ENCODE data around the gene NUP54. TPM values are rescaled to one million over a fixed set of nuclear protein-coding genes. Genes with fewer than 3 reads are reported as not detected.

The NUP54 gene
- total and polyA plus RNA-seq, 2 donors (not counting 1 experiment from before 2014, with no cell fraction given) = 49.3 to 55.5 TPM

DNA sequence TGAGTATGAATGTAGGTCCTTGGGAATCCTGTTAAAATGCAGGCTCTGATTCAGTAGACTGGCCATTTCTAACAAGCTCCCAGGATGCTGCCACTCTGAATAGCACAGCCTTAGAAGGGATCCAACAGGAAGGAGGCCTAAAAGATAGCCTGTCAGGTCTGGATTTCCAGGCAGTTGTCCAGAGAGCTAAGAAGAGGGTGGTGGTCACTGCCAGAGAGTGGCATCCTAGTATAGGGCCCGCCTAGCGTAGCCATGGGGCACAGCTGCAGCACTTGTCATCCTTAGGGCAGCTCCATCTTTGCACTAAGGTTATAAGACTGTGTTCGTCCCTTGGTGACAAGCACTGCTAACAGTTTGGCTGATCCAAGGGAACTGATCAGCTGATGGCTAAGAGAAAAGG is 20.5 kb upstream of the NUP54 start:
- Histone ChIP-seq H3K27ac (ENCODE audit: insufficient read depth, low read length) (no peak overlapping the region), H3K4me3 (replicated peaks in 1 of 4; ENCODE audit: control extremely low read depth in 1 of 4, insufficient read depth in 1 of 4, low read depth in 3 of 4, low read length in 4 of 4) (no peak overlapping the region), H3K79me2 (ENCODE audit: control insufficient read depth, insufficient read depth, low read length) (no peaks in the 10 kb centered on the region), H3K4me2 (ENCODE audit: extremely low read depth, insufficient read depth, low read length) (no peak overlapping the region), H3K4me1 (ENCODE audit: control insufficient read depth, extremely low read depth, insufficient read depth, low read length) (no peaks in the 10 kb centered on the region), H2AFZ (ENCODE audit: low read length) (no peak overlapping the region), H3K9ac (ENCODE audit: insufficient read depth, low read length) (no peak overlapping the region), H4K20me1 (ENCODE audit: control insufficient read depth, extremely low read depth, insufficient read depth, low read length) (no peaks in the 10 kb centered on the region), H3K27me3 (ENCODE audit: control insufficient read depth, insufficient read depth, low read length) (no peaks in the 10 kb centered on the region), H3K9me3 (ENCODE audit: control insufficient read depth, insufficient read depth, low read depth, low read length) (no peaks in the 10 kb centered on the region), H3K36me3 (ENCODE audit: control insufficient read depth, insufficient read depth, low read length) (peaks cover 4% of the 10 kb centered on the region)
- no peak for DNase-seq (ENCODE audit: low read depth in 2 of 2)
- TF ChIP-seq, protein P1, sequence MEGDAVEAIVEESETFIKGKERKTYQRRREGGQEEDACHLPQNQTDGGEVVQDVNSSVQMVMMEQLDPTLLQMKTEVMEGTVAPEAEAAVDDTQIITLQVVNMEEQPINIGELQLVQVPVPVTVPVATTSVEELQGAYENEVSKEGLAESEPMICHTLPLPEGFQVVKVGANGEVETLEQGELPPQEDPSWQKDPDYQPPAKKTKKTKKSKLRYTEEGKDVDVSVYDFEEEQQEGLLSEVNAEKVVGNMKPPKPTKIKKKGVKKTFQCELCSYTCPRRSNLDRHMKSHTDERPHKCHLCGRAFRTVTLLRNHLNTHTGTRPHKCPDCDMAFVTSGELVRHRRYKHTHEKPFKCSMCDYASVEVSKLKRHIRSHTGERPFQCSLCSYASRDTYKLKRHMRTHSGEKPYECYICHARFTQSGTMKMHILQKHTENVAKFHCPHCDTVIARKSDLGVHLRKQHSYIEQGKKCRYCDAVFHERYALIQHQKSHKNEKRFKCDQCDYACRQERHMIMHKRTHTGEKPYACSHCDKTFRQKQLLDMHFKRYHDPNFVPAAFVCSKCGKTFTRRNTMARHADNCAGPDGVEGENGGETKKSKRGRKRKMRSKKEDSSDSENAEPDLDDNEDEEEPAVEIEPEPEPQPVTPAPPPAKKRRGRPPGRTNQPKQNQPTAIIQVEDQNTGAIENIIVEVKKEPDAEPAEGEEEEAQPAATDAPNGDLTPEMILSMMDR (conservative IDR thresholded peaks at IDR 0.05 in 1 of 2, IDR thresholded peaks at IDR 0.05 in 1 of 2; ENCODE audit: low read depth in 1 of 2, low read length in 2 of 2) = no peak
- TF ChIP-seq EZH2 (IDR thresholded peaks at IDR 0.05; ENCODE audit: low read length, missing control alignments) = no peak

DNA sequence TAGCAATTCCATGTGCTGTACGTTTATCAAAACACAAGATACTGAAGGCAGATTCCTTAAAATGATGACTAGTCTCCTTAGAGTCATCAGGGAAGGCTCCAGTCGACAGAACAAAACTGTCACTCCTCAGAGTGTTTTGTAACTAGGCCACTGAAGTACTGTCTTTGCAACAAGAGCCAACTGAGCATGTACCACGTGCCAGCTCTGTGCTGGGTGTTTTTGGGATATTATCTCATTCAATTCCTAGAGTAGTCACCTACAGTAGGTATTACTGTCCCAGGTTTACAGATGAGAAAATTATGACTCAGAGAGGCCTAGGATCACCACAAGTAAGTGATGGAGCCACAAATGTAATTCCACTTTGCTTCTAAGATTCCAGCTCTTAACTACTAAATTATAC is 18.3 kb upstream of the NUP54 start:
- Histone ChIP-seq H3K27ac (ENCODE audit: insufficient read depth, low read length) (no peak overlapping the region), H2AFZ (ENCODE audit: low read length) (no peak overlapping the region), H3K27me3 (ENCODE audit: control insufficient read depth, insufficient read depth, low read length) (no peaks in the 10 kb centered on the region), H4K20me1 (ENCODE audit: control insufficient read depth, extremely low read depth, insufficient read depth, low read length) (no peaks in the 10 kb centered on the region), H3K4me3 (replicated peaks in 1 of 4; ENCODE audit: control extremely low read depth in 1 of 4, insufficient read depth in 1 of 4, low read depth in 3 of 4, low read length in 4 of 4) (no peak overlapping the region), H3K4me1 (ENCODE audit: control insufficient read depth, extremely low read depth, insufficient read depth, low read length) (no peaks in the 10 kb centered on the region), H3K79me2 (ENCODE audit: control insufficient read depth, insufficient read depth, low read length) (no peaks in the 10 kb centered on the region), H3K9me3 (ENCODE audit: control insufficient read depth, insufficient read depth, low read depth, low read length) (no peaks in the 10 kb centered on the region), H3K9ac (ENCODE audit: insufficient read depth, low read length) (no peak overlapping the region), H3K36me3 (ENCODE audit: control insufficient read depth, insufficient read depth, low read length) (peaks cover 6% of the 10 kb centered on the region), H3K4me2 (ENCODE audit: extremely low read depth, insufficient read depth, low read length) (no peak overlapping the region)
- DNase-seq (ENCODE audit: low read depth in 2 of 2) = no peak
- no peak for TF ChIP-seq EZH2 (IDR thresholded peaks at IDR 0.05; ENCODE audit: low read length, missing control alignments)
- TF ChIP-seq, protein P1 (conservative IDR thresholded peaks at IDR 0.05 in 1 of 2, IDR thresholded peaks at IDR 0.05 in 1 of 2; ENCODE audit: low read depth in 1 of 2, low read length in 2 of 2) = no peak

DNA sequence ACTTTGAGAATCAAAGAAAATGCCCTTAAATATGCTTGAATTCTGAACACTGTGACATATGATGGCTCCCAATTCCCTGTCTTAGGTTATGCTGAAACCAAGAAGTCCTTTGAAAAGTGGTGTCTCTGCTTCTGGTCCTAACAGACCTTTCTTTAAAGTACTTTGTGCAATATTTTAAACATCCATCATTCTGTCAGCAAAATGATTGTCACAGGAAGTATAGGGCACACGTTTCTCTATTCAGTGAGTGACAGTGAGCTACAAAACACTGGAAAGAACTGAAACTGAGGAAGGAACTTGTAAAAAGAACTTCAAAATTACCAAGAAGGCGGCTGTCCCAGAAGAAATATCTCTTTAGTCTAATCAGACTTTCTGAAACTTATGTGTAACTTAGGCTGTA is 12.2 kb upstream of the NUP54 start:
- Histone ChIP-seq H4K20me1 (ENCODE audit: control insufficient read depth, extremely low read depth, insufficient read depth, low read length) (no peaks in the 10 kb centered on the region), H3K27me3 (ENCODE audit: control insufficient read depth, insufficient read depth, low read length) (no peaks in the 10 kb centered on the region), H3K79me2 (ENCODE audit: control insufficient read depth, insufficient read depth, low read length) (no peaks in the 10 kb centered on the region), H3K9me3 (ENCODE audit: control insufficient read depth, insufficient read depth, low read depth, low read length) (no peaks in the 10 kb centered on the region), H3K4me2 (ENCODE audit: extremely low read depth, insufficient read depth, low read length) (no peak overlapping the region), H3K36me3 (ENCODE audit: control insufficient read depth, insufficient read depth, low read length) (peaks cover 2% of the 10 kb centered on the region), H3K27ac (ENCODE audit: insufficient read depth, low read length) (no peak overlapping the region), H3K4me3 (replicated peaks in 1 of 4; ENCODE audit: control extremely low read depth in 1 of 4, insufficient read depth in 1 of 4, low read depth in 3 of 4, low read length in 4 of 4) (no peak overlapping the region), H2AFZ (ENCODE audit: low read length) (no peak overlapping the region), H3K4me1 (ENCODE audit: control insufficient read depth, extremely low read depth, insufficient read depth, low read length) (no peaks in the 10 kb centered on the region), H3K9ac (ENCODE audit: insufficient read depth, low read length) (no peak overlapping the region)
- no peak for DNase-seq (ENCODE audit: low read depth in 2 of 2)
- TF ChIP-seq EZH2 (IDR thresholded peaks at IDR 0.05; ENCODE audit: low read length, missing control alignments) = no peak
- TF ChIP-seq, protein P1 (conservative IDR thresholded peaks at IDR 0.05 in 1 of 2, IDR thresholded peaks at IDR 0.05 in 1 of 2; ENCODE audit: low read depth in 1 of 2, low read length in 2 of 2) = no peak
